ENCODE results near the gene SESN1. TPM values are rescaled to one million over a fixed set of nuclear protein-coding genes. Genes with fewer than 3 reads are reported as not detected.
A peak's percentile ranks its signal among the peaks of the same experiment; 100 is the strongest.

The SESN1 gene
- total RNA-seq, 6 experiments from 2014 or later: 8.7 to 17.1 (median 11.9) TPM

DNA sequence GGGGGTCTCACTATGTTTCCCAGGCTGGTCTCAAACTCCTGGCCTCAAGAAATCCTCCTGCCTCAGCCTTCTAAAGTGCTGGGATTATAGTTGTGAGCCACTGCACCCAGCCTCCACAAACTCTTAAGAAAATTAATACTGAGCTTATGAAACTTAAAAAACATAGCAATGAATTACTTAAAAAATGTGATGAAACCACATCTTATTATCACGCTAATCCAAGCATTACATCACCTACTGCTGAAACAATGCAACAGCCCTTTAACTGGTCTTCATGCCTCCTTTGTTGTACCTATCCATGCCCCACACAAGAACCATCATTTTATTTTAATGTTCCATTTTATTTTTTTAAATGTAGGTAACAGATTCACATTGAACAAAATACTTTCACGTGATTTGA is 24.9 kb downstream of the SESN1 start:
- no peak overlapping the region for H3K27ac ChIP-seq
- H3K4me1 ChIP-seq: no peaks in the 10 kb centered on the region
- H3K9me3 ChIP-seq: no peaks in the 10 kb centered on the region
- H3K27me3 ChIP-seq: no peaks in the 10 kb centered on the region
- no peaks in the 10 kb centered on the region for H3K36me3 ChIP-seq
- intact Hi-C loops (cut with DNase I): no loop called here
- WGBS (ENCODE audit: insufficient coverage, low coverage, low lambda C conversion rate, missing lambda C conversion rate): 78% methylated on average over 2 of the region's 2 CpGs
- no peak for TF ChIP-seq POLR2A (IDR thresholded peaks at IDR 0.05)
- TF ChIP-seq, protein P1, sequence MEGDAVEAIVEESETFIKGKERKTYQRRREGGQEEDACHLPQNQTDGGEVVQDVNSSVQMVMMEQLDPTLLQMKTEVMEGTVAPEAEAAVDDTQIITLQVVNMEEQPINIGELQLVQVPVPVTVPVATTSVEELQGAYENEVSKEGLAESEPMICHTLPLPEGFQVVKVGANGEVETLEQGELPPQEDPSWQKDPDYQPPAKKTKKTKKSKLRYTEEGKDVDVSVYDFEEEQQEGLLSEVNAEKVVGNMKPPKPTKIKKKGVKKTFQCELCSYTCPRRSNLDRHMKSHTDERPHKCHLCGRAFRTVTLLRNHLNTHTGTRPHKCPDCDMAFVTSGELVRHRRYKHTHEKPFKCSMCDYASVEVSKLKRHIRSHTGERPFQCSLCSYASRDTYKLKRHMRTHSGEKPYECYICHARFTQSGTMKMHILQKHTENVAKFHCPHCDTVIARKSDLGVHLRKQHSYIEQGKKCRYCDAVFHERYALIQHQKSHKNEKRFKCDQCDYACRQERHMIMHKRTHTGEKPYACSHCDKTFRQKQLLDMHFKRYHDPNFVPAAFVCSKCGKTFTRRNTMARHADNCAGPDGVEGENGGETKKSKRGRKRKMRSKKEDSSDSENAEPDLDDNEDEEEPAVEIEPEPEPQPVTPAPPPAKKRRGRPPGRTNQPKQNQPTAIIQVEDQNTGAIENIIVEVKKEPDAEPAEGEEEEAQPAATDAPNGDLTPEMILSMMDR (IDR thresholded peaks at IDR 0.05): no peak
- no peak overlapping the region for H3K4me3 ChIP-seq
- no peak for DNase-seq
- ATAC-seq: no peak

DNA sequence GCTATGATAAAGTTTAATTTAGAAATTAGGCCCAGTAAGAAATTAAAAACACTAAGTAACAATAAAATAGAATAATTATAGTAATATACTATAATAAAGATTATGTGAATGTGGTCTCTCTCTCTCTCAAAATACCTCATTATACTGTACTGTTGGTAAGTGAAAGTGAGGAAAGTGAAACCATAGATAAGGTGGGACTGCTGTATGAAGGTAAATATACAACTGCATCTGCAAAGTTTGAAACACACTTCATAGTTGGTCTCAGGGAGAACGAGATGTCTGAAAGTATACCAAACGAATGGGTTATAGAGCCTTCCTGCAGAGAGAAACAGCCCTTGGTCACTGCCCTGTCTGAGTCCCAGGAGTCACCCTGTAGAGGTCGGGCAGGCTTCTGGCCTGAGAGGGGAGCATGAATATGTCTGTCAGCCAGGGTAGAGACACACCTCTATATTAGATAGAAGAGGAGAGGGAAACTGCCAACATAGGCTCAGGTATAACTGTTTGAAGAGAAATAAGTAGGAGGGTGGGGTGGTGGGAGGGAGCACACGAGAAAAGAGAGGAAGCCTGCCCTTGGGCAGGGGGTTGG is 31.8 kb downstream of the SESN1 start:
- no peak overlapping the region for H3K4me3 ChIP-seq
- intact Hi-C loops (cut with DNase I): no loop called here
- no peaks in the 10 kb centered on the region for H3K27me3 ChIP-seq
- no peaks in the 10 kb centered on the region for H3K36me3 ChIP-seq
- ATAC-seq (no peak), DNase-seq (no peak)
- H3K4me1 ChIP-seq: peaks cover 0 to 18% (median 3%) of the 10 kb centered on the region in 4 donors
- H3K9me3 ChIP-seq: no peaks in the 10 kb centered on the region
- no peak overlapping the region for H3K27ac ChIP-seq
- WGBS (ENCODE audit: insufficient coverage, low coverage, low lambda C conversion rate, missing lambda C conversion rate): 91% methylated on average over 3 of the region's 4 CpGs
- TF ChIP-seq, protein P1 (IDR thresholded peaks at IDR 0.05): no peak
- TF ChIP-seq POLR2A (IDR thresholded peaks at IDR 0.05): no peak

DNA sequence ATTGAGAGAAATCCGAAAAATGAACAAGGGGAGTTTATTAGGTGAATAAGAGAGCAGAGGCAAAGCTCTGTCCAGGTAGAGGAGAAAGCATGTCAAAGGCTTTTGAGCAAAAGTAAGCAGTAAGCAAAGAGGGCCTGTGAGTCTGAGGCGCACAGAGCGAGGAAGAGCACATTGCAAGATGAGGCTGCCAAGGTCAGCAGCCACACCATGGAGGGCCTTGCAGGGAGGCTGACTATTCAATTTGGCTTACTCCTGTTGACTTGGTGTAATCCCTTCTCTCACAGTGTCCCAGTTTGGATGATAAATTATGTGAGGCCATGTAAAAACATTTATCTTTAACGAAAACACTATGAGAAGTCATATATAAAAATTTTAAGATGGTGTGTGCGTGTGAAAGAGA is 32.4 kb downstream of the SESN1 start:
- no peak for ATAC-seq
- Histone ChIP-seq H3K9me3 (no peaks in the 10 kb centered on the region), H3K4me1 (peaks cover 0 to 18% (median 3%) of the 10 kb centered on the region in 4 donors), H3K36me3 (no peaks in the 10 kb centered on the region), H3K4me3 (no peak overlapping the region), H3K27ac (no peak overlapping the region), H3K27me3 (no peaks in the 10 kb centered on the region)
- WGBS (ENCODE audit: insufficient coverage, low coverage, low lambda C conversion rate, missing lambda C conversion rate): 80% methylated on average over 5 of the region's 5 CpGs
- TF ChIP-seq, protein P1 (IDR thresholded peaks at IDR 0.05): no peak
- no peak for TF ChIP-seq POLR2A (IDR thresholded peaks at IDR 0.05)
- intact Hi-C loops (cut with DNase I): no loop called here
- DNase-seq: no peak

DNA sequence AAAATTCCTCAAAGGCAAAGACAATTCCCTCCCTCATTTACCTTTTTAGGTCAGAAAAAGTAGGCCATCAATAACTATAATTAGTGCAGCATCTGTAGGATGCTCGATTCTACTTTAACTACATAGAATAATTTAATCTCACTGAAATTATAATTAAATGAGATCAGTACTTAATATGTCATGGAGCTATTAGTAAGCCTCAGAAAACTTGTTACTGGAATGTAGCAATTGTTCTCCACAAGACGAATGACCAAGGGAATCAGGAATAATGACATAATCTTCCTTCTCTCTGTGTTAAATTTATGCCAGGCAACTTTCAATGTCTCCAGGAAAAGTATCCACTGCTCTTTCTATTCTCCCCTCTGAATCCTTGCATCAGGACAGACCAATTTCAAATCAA is 34.1 kb downstream of the SESN1 start:
- H3K27me3 ChIP-seq: no peaks in the 10 kb centered on the region
- no peak overlapping the region for H3K4me3 ChIP-seq
- peaks cover 0 to 18% (median 3%) of the 10 kb centered on the region in 4 donors for H3K4me1 ChIP-seq
- no peak for ATAC-seq
- peak overlapping the region in 1 of 3 donors; percentile 26 for H3K27ac ChIP-seq
- H3K36me3 ChIP-seq: no peaks in the 10 kb centered on the region
- H3K9me3 ChIP-seq: no peaks in the 10 kb centered on the region
- intact Hi-C loops (cut with DNase I): no loop called here
- WGBS (ENCODE audit: insufficient coverage, low coverage, low lambda C conversion rate, missing lambda C conversion rate): 59% methylated on average over 2 of the region's 2 CpGs
- DNase-seq: no peak
- TF ChIP-seq, protein P1 (IDR thresholded peaks at IDR 0.05): no peak

Data from right lobe of liver (tissue), 6 donors.